ENCODE results near the gene LMBR1.

- TF ChIP-seq CTCF (IDR thresholded peaks at IDR 0.05) (no peak), POLR2AphosphoS5 (IDR thresholded peaks at IDR 0.05) (no peak), POLR2A (IDR thresholded peaks at IDR 0.05; ENCODE audit: low read depth) (no peak)
Measured at GRCh38 chr7:156898938-156899337, 6.0 kb upstream of the LMBR1 start.
